Panc1 (cell line): ENCODE results near the gene PKD2. TPM values are rescaled to one million over a fixed set of nuclear protein-coding genes. Genes with fewer than 3 reads are reported as not detected.

Experiments used
- ATAC-seq: fragments of 200-7000 bp; cut with Tn5 transposase; 2 replicates; pipeline ENCODE4 v1.9.1; 2020; ENCODE audit warnings: mild to moderate bottlenecking, moderate library complexity
- BruUV-seq: library from RNA; stranded (reverse); fragments of 400-500 nt; replicated peaks from 2 replicates; lab custom pipeline; 2021; lab: Mats Ljungman, UMichigan
- CTCF ChIA-PET: fragments of 300-600 bp; sonication (Branson Sonifier 250); formaldehyde crosslinking; loops from one replicate; lab custom pipeline; 2022; ENCODE audit warnings: antibody characterized with exemption; lab: Charles Lee
- POLR2A ChIA-PET: fragments of 300-600 bp; sonication (Branson Sonifier 250); formaldehyde crosslinking; loops from one replicate; lab custom pipeline; 2022; ENCODE audit warnings: antibody characterized with exemption; lab: Charles Lee
- DNase-seq: peaks from one replicate; pipeline ENCODE4 v3.0.0-alpha.2; 2010; ENCODE audit warnings: low read depth, low spot score
- H3K27ac ChIP-seq: 2 replicates; pipeline ENCODE4 v1.5.1; 2011; ENCODE audit warnings: mild to moderate bottlenecking, low read length, inconsistent platforms
- H3K27me3 ChIP-seq: fragments of 200-500 bp; sonication (Bioruptor generic); 2 replicates; pipeline ENCODE4 v1.6.0; 2014; ENCODE audit warnings: low read length, inconsistent platforms; ENCODE audit not compliant: control insufficient read depth, insufficient read depth
- H3K36me3 ChIP-seq: fragments of 200-500 bp; sonication (Bioruptor generic); 2 replicates; pipeline ENCODE4 v1.5.1; 2014; ENCODE audit warnings: inconsistent platforms, mild to moderate bottlenecking, low read length, moderate library complexity; ENCODE audit not compliant: control insufficient read depth, insufficient read depth
- H3K4me1 ChIP-seq: 2 replicates; pipeline ENCODE4 v1.5.1; 2011; ENCODE audit warnings: inconsistent platforms, mild to moderate bottlenecking, low read length, moderate library complexity; ENCODE audit not compliant: control insufficient read depth, insufficient read depth
- H3K4me3 ChIP-seq, 2 experiments: 2 replicates each; pipeline ENCODE4 v1.5.1; 2011 to 2012; ENCODE audit warnings: low read depth in 2 of 2, low read length in 2 of 2, mild to moderate bottlenecking in 2 of 2, inconsistent platforms in 1 of 2, moderate library complexity in 1 of 2
- H3K9me3 ChIP-seq: fragments of 200-500 bp; sonication (Bioruptor generic); 2 replicates; pipeline ENCODE4 v1.5.1; 2014; ENCODE audit warnings: low read depth, mild to moderate bottlenecking, inconsistent platforms, low read length, moderate library complexity; ENCODE audit not compliant: control insufficient read depth, insufficient read depth
- CTCF ChIP-seq: fragments of 450-650 bp; IDR thresholded peaks from 2 replicates; pipeline ENCODE4 v1.5.1; 2017; ENCODE audit warnings: mild to moderate bottlenecking
- REST ChIP-seq, 2 experiments: IDR thresholded peaks; 2 replicates each; pipeline ENCODE4 v1.6.1; 2011 to 2012; ENCODE audit warnings: low read depth in 2 of 2, control low read depth in 1 of 2, low read length in 1 of 2, mild to moderate bottlenecking in 1 of 2, moderate library complexity in 1 of 2; ENCODE audit not compliant: insufficient read depth in 1 of 2
- in situ Hi-C: cut with HindIII; loops from 2 replicates; pipeline ENCODE4 v1.10.0; 2016; ENCODE audit warnings: low sequenced_read_pairs, low pct_unique_long_range_greater_than_20kb
- intact Hi-C: fragments of 100-400 bp; cut with micrococcal nuclease; formaldehyde crosslinking; loops from one replicate; pipeline ENCODE4 v1.10.0; 2022; ENCODE audit not compliant: unreplicated experiment
- total RNA-seq: library from RNA; stranded (reverse); gene quantifications from one replicate; pipeline ENCODE4 v1.2.1, GENCODE V29; 2021; ENCODE audit not compliant: unreplicated experiment

The PKD2 gene
- total RNA-seq, 1 experiment from 2014 or later, result 21.7 TPM

- intact Hi-C loops (loop anchor here (1.0 to 10.0 kb wide), 2 partner anchors 120 to 299 kb away; no protein-coding TSS in a partner anchor), in situ Hi-C loops (no loop called here)
These were observed 33.9 kb upstream of the PKD2 start for GRCh38 chr4:87973283-87974169.

More at GRCh38 chr4:87973283-87974169, 33.9 kb upstream of the PKD2 start:
- no peak overlapping the region for H3K27ac ChIP-seq
- ATAC-seq, result peak; percentile 77; the same call in 1 of the 2 replicates
- no peaks in the 10 kb centered on the region for H3K36me3 ChIP-seq
- peaks cover 6% of the 10 kb centered on the region; the same call in 1 of the 2 replicates for H3K27me3 ChIP-seq
- no peaks in the 10 kb centered on the region for H3K9me3 ChIP-seq
- H3K4me1 ChIP-seq, result no peaks in the 10 kb centered on the region; the same call in 1 of the 2 replicates
- no TSS peak for BruUV-seq
- H3K4me3 ChIP-seq, result no peak overlapping the region
- peak; percentile 18 for DNase-seq
- TF ChIP-seq CTCF, result peak; percentile 78
- no peak for TF ChIP-seq REST (IDR thresholded peaks at IDR 0.05; ENCODE audit: insufficient read depth in 1 of 2, low read depth in 2 of 2, low read length in 1 of 2)
- POLR2A ChIA-PET, result no interaction called here
- CTCF ChIA-PET, result interaction anchor here (0.6 to 1.5 kb wide), 5 partner anchors 121 to 620 kb away, joined by 3 to 17 read pairs (median 3); no protein-coding TSS in a partner anchor
